ENCODE results near the gene ZNF117. TPM values are rescaled to one million over a fixed set of nuclear protein-coding genes. Genes with fewer than 3 reads are reported as not detected.

ZNF117 gene
- total RNA-seq, 1 donor from 2014 or later = 9.9 TPM

GRCh38 chr7:64997164-64997908, 6.5 kb upstream of the ZNF117 start:
- Histone ChIP-seq H3K27me3 (ENCODE audit: control insufficient read depth in 3 of 3, insufficient read depth in 3 of 3, low read length in 3 of 3) (no peaks in the 10 kb centered on the region), H3K9me3 (ENCODE audit: control insufficient read depth in 3 of 3, low read length in 3 of 3) (peaks cover 0 to 5% (median 0%) of the 10 kb centered on the region in 3 donors), H3K4me3 (ENCODE audit: low read length in 3 of 3) (peak overlapping the region in 2 of 3 donors; percentile 2 to 38), H3K9ac (ENCODE audit: low read depth in 1 of 3, low read length in 3 of 3) (peak overlapping the region in 2 of 3 donors; percentile 48 to 69), H3K36me3 (ENCODE audit: control insufficient read depth in 3 of 3, insufficient read depth in 3 of 3, low read length in 3 of 3) (peaks cover 7 to 12% (median 8%) of the 10 kb centered on the region in 3 donors), H3K27ac (ENCODE audit: low read depth, low read length) (peak overlapping the region; percentile 64), H3K4me1 (ENCODE audit: control insufficient read depth in 3 of 3, insufficient read depth in 3 of 3, low read length in 3 of 3) (peaks cover 0 to 23% (median 14%) of the 10 kb centered on the region in 3 donors)

GRCh38 chr7:64996305-64996704, 5.5 kb upstream of the ZNF117 start:
- Histone ChIP-seq H3K4me3 (ENCODE audit: low read length in 3 of 3) (no peak overlapping the region), H3K4me1 (ENCODE audit: control insufficient read depth in 3 of 3, insufficient read depth in 3 of 3, low read length in 3 of 3) (peaks cover 0 to 23% (median 14%) of the 10 kb centered on the region in 3 donors), H3K27me3 (ENCODE audit: control insufficient read depth in 3 of 3, insufficient read depth in 3 of 3, low read length in 3 of 3) (no peaks in the 10 kb centered on the region), H3K9me3 (ENCODE audit: control insufficient read depth in 3 of 3, low read length in 3 of 3) (peaks cover 0 to 5% (median 0%) of the 10 kb centered on the region in 3 donors), H3K27ac (ENCODE audit: low read depth, low read length) (no peak overlapping the region), H3K36me3 (ENCODE audit: control insufficient read depth in 3 of 3, insufficient read depth in 3 of 3, low read length in 3 of 3) (peaks cover 8 to 12% (median 9%) of the 10 kb centered on the region in 3 donors), H3K9ac (ENCODE audit: low read depth in 1 of 3, low read length in 3 of 3) (no peak overlapping the region)

- Histone ChIP-seq H3K27ac (ENCODE audit: low read depth, low read length) (no peak overlapping the region), H3K9ac (ENCODE audit: low read depth in 1 of 3, low read length in 3 of 3) (no peak overlapping the region), H3K36me3 (ENCODE audit: control insufficient read depth in 3 of 3, insufficient read depth in 3 of 3, low read length in 3 of 3) (peaks cover 6 to 9% (median 7%) of the 10 kb centered on the region in 3 donors), H3K27me3 (ENCODE audit: control insufficient read depth in 3 of 3, insufficient read depth in 3 of 3, low read length in 3 of 3) (no peaks in the 10 kb centered on the region), H3K4me1 (ENCODE audit: control insufficient read depth in 3 of 3, insufficient read depth in 3 of 3, low read length in 3 of 3) (peaks cover 0 to 20% (median 10%) of the 10 kb centered on the region in 3 donors), H3K9me3 (ENCODE audit: control insufficient read depth in 3 of 3, low read length in 3 of 3) (peaks cover 0 to 5% (median 0%) of the 10 kb centered on the region in 3 donors), H3K4me3 (ENCODE audit: low read length in 3 of 3) (no peak overlapping the region)
Observed at GRCh38 chr7:64993901-64994300, 3.1 kb upstream of the ZNF117 start.

GRCh38 chr7:64992971-64993370, 2.1 kb upstream of the ZNF117 start:
- peaks cover 0 to 11% (median 6%) of the 10 kb centered on the region in 3 donors for H3K4me1 ChIP-seq (ENCODE audit: control insufficient read depth in 3 of 3, insufficient read depth in 3 of 3, low read length in 3 of 3)
- H3K36me3 ChIP-seq (ENCODE audit: control insufficient read depth in 3 of 3, insufficient read depth in 3 of 3, low read length in 3 of 3) = peaks cover 2 to 9% (median 6%) of the 10 kb centered on the region in 3 donors
- no peak overlapping the region for H3K9ac ChIP-seq (ENCODE audit: low read depth in 1 of 3, low read length in 3 of 3)
- H3K27ac ChIP-seq (ENCODE audit: low read depth, low read length) = no peak overlapping the region
- H3K4me3 ChIP-seq (ENCODE audit: low read length in 3 of 3) = no peak overlapping the region
- H3K9me3 ChIP-seq (ENCODE audit: control insufficient read depth in 3 of 3, low read length in 3 of 3) = peaks cover 0 to 2% (median 0%) of the 10 kb centered on the region in 3 donors
- H3K27me3 ChIP-seq (ENCODE audit: control insufficient read depth in 3 of 3, insufficient read depth in 3 of 3, low read length in 3 of 3) = no peaks in the 10 kb centered on the region

- Histone ChIP-seq H3K4me3 (ENCODE audit: low read length in 3 of 3) (no peak overlapping the region), H3K4me1 (ENCODE audit: control insufficient read depth in 3 of 3, insufficient read depth in 3 of 3, low read length in 3 of 3) (no peaks in the 10 kb centered on the region), H3K9ac (ENCODE audit: low read depth in 1 of 3, low read length in 3 of 3) (no peak overlapping the region), H3K27ac (ENCODE audit: low read depth, low read length) (no peak overlapping the region), H3K27me3 (ENCODE audit: control insufficient read depth in 3 of 3, insufficient read depth in 3 of 3, low read length in 3 of 3) (no peaks in the 10 kb centered on the region), H3K9me3 (ENCODE audit: control insufficient read depth in 3 of 3, low read length in 3 of 3) (peaks cover 0 to 2% (median 0%) of the 10 kb centered on the region in 3 donors), H3K36me3 (ENCODE audit: control insufficient read depth in 3 of 3, insufficient read depth in 3 of 3, low read length in 3 of 3) (peaks cover 2 to 9% (median 6%) of the 10 kb centered on the region in 3 donors)
Observed at GRCh38 chr7:64990216-64990615, 620 bp downstream of the ZNF117 start.

GRCh38 chr7:64978497-64979203, 12.2 kb downstream of the ZNF117 start:
- no peak overlapping the region for H3K9ac ChIP-seq (ENCODE audit: low read depth in 1 of 3, low read length in 3 of 3)
- peaks cover 2 to 42% (median 10%) of the 10 kb centered on the region in 3 donors for H3K9me3 ChIP-seq (ENCODE audit: control insufficient read depth in 3 of 3, low read length in 3 of 3)
- no peaks in the 10 kb centered on the region for H3K4me1 ChIP-seq (ENCODE audit: control insufficient read depth in 3 of 3, insufficient read depth in 3 of 3, low read length in 3 of 3)
- H3K36me3 ChIP-seq (ENCODE audit: control insufficient read depth in 3 of 3, insufficient read depth in 3 of 3, low read length in 3 of 3) = peaks cover 17 to 32% (median 22%) of the 10 kb centered on the region in 3 donors
- no peak overlapping the region for H3K27ac ChIP-seq (ENCODE audit: low read depth, low read length)
- peak overlapping the region in 1 of 3 donors; percentile 32 for H3K4me3 ChIP-seq (ENCODE audit: low read length in 3 of 3)
- no peaks in the 10 kb centered on the region for H3K27me3 ChIP-seq (ENCODE audit: control insufficient read depth in 3 of 3, insufficient read depth in 3 of 3, low read length in 3 of 3)

GRCh38 chr7:64965594-64965993, 25.2 kb downstream of the ZNF117 start:
- Histone ChIP-seq H3K27me3 (ENCODE audit: control insufficient read depth in 3 of 3, insufficient read depth in 3 of 3, low read length in 3 of 3) (no peaks in the 10 kb centered on the region), H3K4me1 (ENCODE audit: control insufficient read depth in 3 of 3, insufficient read depth in 3 of 3, low read length in 3 of 3) (no peaks in the 10 kb centered on the region), H3K27ac (ENCODE audit: low read depth, low read length) (no peak overlapping the region)

GRCh38 chr7:64959072-64959747, 31.6 kb downstream of the ZNF117 start:
- Histone ChIP-seq H3K9ac (ENCODE audit: low read depth in 1 of 3, low read length in 3 of 3) (no peak overlapping the region), H3K9me3 (ENCODE audit: control insufficient read depth in 3 of 3, low read length in 3 of 3) (no peaks in the 10 kb centered on the region), H3K4me1 (ENCODE audit: control insufficient read depth in 3 of 3, insufficient read depth in 3 of 3, low read length in 3 of 3) (no peaks in the 10 kb centered on the region), H3K36me3 (ENCODE audit: control insufficient read depth in 3 of 3, insufficient read depth in 3 of 3, low read length in 3 of 3) (no peaks in the 10 kb centered on the region), H3K4me3 (ENCODE audit: low read length in 3 of 3) (no peak overlapping the region), H3K27ac (ENCODE audit: low read depth, low read length) (no peak overlapping the region), H3K27me3 (ENCODE audit: control insufficient read depth in 3 of 3, insufficient read depth in 3 of 3, low read length in 3 of 3) (no peaks in the 10 kb centered on the region)

More at GRCh38 chr7:64965594-64965993, 25.2 kb downstream of the ZNF117 start:
- no peak overlapping the region for H3K4me3 ChIP-seq (ENCODE audit: low read length in 3 of 3)
- no peaks in the 10 kb centered on the region for H3K36me3 ChIP-seq (ENCODE audit: control insufficient read depth in 3 of 3, insufficient read depth in 3 of 3, low read length in 3 of 3)
- no peak overlapping the region for H3K9ac ChIP-seq (ENCODE audit: low read depth in 1 of 3, low read length in 3 of 3)
- H3K9me3 ChIP-seq (ENCODE audit: control insufficient read depth in 3 of 3, low read length in 3 of 3) = no peaks in the 10 kb centered on the region

- no peak overlapping the region for H3K4me3 ChIP-seq (ENCODE audit: low read length in 3 of 3)
- peaks cover 4 to 13% (median 10%) of the 10 kb centered on the region in 3 donors for H3K4me1 ChIP-seq (ENCODE audit: control insufficient read depth in 3 of 3, insufficient read depth in 3 of 3, low read length in 3 of 3)
- peak overlapping the region in 2 of 3 donors; percentile 34 to 45 for H3K9ac ChIP-seq (ENCODE audit: low read depth in 1 of 3, low read length in 3 of 3)
- peaks cover 8 to 15% (median 12%) of the 10 kb centered on the region in 3 donors for H3K27me3 ChIP-seq (ENCODE audit: control insufficient read depth in 3 of 3, insufficient read depth in 3 of 3, low read length in 3 of 3)
- H3K9me3 ChIP-seq (ENCODE audit: control insufficient read depth in 3 of 3, low read length in 3 of 3) = no peaks in the 10 kb centered on the region
- H3K27ac ChIP-seq (ENCODE audit: low read depth, low read length) = peak overlapping the region; percentile 72
- H3K36me3 ChIP-seq (ENCODE audit: control insufficient read depth in 3 of 3, insufficient read depth in 3 of 3, low read length in 3 of 3) = no peaks in the 10 kb centered on the region
Observed at GRCh38 chr7:64951250-64951848, 39.5 kb downstream of the ZNF117 start.
